GM19099 (cell line): Measurements from ENCODE around the gene LEP.

ENCODE experiments used
- POLR2A ChIP-seq: IDR thresholded peaks from 3 replicates; pipeline ENCODE4 v1.6.1; 2011; ENCODE audit warnings: low read depth; ENCODE audit not compliant: insufficient read length; ENCODE audit errors: extremely low read depth

The LEP gene

GRCh38 chr7:128206747-128207500 lies 34.2 kb upstream of the LEP start:
- no peak for TF ChIP-seq POLR2A

DNA sequence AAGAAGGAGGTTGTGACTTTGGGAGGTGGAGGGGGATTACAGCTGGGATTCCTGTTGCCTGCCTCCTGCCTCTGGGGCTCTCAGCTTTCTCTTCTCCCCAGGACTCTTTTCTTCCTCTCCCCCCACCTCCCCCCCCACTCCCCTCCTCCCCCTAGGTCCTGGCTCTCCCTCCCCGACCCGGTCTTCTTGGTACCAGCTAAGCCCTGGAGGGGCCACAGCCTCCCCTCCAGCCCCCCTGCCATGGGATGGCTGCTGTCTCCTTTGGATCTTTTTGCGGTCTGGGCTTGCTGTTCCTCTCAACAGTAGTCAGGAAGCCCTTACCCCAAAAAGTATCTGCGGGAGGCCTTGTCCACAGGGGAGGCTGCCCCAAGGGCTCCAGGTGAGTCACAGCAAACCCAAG lies 33.5 kb upstream of the LEP start:
- TF ChIP-seq POLR2A = no peak

- no peak for TF ChIP-seq POLR2A
Observed at GRCh38 chr7:128209229-128210035, 31.6 kb upstream of the LEP start.

GRCh38 chr7:128210036-128210347 lies 31.1 kb upstream of the LEP start:
- TF ChIP-seq POLR2A = no peak

DNA sequence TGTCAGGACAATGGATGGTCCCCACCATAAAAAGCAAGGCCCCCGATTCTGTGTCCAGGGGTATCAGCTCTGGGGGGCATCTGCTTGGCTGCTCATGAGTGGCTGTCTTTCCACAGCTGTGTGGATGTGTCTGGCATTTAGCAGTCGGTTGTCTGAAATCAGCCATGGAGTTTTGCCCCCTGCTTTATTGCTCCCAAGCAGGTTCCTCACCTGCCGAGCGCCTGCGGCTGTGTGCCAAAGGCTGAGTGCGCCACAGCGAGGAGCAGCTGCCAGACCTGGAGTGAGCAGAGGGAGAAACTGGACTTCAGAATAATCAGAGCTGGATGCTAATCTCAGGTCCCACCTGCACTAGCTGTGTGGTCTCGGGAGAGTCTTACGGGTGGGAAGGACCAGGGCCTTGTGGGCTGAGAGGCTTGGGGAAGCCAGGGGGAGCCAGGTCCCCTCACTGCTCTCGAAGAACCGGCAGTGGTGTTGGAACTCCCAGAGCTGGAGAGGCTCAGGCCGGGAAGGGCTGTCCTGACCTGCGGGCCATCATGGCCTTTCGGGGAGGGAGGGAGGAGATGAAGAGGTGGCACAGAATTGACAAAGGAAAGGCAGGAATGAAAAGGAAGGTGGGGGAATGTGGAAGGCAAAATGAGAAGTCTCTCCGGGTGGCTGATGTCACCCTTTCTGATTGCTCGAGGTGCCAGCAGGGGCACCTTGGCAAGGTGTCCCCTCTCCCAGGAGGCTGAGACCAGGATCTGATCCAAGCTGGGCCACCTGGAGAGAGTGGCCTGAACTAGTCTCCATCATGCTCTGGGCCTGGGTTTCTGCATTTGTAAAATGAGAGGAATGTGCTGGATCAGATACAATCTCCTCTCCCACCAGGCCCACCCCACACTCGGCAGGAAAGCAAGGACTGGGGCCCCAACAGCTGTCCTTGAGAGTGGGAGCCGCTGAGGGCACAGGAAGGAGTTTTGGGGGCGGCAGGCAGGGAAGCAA lies 30.2 kb upstream of the LEP start:
- TF ChIP-seq POLR2A = no peak

DNA sequence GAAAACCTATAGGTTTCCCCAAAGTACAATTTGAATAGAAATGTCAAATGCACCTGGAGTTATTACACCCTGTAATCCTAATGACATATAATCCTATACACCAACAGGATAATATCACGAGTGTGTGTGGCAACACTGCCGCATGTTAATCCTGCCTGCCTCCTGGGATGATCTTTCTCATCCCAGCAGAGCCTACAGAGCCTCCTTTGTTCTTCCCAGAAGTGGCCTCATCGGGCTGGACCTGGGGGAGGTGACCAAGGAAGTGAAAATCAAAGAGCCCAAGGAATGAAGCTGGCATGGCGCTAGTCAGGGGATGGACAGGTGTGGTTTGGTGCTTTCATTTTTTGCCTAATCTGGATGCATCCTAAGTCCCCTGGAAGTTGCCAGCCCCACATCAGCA lies 29.5 kb upstream of the LEP start:
- no peak for TF ChIP-seq POLR2A

GRCh38 chr7:128214463-128214862 lies 26.6 kb upstream of the LEP start:
- TF ChIP-seq POLR2A = no peak

DNA sequence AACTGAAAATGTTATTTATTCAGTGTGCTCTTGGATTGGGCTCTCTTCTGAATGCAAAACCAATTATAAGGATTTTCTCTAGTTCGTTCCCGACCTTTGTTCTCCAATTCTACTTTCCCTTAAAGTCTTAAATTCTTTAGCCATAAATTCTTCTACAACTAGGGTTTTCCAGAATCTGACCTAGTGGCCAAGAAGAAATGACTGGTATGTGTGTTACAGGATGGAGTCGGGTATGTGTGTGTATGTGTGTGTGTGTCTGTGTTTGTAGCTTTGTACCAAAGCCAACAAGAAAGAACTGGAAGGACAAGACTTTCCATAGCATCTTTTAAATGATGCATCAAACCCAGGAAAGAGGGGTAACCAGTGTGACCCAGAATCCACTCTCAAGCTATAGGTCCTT lies 25.8 kb upstream of the LEP start:
- no peak for TF ChIP-seq POLR2A

GRCh38 chr7:128215739-128216138 lies 25.3 kb upstream of the LEP start:
- no peak for TF ChIP-seq POLR2A

- no peak for TF ChIP-seq POLR2A
Observed at GRCh38 chr7:128217030-128217805, 23.9 kb upstream of the LEP start.

DNA sequence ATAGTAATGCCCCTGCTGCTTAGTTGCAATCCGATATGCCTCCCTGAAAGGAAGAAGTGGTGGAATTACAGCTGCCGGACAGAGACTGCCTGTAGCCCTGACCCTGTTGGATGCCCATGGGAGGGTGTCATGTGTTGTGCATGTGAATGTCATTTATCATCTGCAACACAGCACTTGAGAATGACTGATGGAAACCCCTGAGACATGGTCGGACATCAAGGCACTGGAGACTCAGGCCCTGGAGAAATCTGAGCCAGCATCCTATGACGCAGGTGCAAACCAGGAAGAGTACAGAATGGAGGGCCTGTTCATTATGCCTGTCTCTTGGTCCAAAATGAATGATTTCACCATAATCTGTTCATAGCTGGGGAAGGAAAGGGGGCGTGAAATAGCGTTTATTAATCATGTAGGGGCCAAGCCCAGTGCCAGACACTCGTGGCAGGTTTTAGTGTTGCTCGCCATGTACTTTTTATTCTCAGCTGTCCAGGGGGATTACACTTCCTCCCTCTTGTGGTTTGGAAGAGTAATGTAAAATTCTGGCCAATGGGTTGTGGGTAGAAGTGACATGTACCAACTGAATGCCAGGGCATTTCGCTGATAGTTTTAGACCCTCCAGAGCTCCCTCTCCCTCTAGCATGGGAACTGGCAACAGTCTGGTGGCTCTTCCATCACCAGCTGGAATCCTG lies 23.0 kb upstream of the LEP start:
- TF ChIP-seq POLR2A = no peak

DNA sequence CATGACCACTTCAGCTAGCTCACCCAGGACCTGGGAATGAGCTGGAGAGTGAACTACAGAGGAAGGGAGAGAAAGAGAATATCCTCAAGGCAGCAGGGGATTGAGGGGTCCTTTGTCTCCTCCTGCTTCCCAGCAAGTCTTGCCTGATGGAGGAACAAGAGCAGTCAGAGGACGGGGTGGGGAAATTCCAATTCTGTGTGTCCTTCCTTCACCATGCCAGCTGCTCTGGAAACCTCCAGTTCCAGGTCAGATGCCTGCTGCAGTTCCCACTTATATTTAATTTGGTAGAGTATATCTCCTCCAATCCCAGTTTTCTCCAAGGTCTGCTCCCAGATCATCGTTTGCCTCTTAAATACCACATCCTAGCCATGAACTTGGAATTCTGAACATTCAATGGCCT lies 21.4 kb upstream of the LEP start:
- no peak for TF ChIP-seq POLR2A

DNA sequence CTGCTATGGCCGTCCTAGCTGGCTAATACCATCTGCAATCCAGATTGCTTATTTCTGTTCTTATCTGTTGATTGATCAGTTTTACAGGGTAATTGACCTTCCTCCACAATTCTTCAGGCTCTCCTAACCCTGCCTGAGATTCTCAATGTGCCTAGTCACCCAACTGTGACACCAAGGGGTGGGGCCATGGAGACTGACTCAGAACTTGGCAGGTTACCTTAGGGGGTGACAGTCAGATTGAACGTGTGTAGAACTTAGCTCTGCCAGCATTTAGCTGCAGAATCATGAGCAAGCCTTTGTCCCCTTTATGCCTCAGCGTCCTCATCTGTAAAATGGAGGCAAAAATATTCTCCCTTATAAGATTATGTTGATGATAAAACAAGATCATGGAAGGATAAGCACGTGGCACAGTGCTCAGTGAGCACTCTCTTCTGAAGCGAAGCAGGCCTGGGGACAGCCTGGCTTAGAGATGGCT lies 19.1 kb upstream of the LEP start:
- no peak for TF ChIP-seq POLR2A
